Measurements from ENCODE around the gene SERINC5.
A peak's percentile ranks its signal among the peaks of the same experiment; 100 is the strongest.

SERINC5 gene

DNA sequence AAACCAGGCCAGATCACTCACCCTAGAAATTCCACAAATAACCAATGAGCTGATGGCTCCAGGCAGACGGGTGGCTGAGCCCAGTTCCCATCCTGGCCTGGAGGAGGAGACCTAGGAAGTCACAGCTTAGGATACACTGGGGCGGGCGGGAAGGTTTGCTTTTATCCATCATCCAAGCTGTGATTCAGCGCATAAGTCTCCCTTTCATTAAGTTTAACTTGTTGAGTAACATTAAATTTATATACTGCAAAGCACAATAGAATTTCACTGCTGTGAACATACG lies 165.0 kb downstream of the SERINC5 start (continued):
- TF ChIP-seq, protein P1, sequence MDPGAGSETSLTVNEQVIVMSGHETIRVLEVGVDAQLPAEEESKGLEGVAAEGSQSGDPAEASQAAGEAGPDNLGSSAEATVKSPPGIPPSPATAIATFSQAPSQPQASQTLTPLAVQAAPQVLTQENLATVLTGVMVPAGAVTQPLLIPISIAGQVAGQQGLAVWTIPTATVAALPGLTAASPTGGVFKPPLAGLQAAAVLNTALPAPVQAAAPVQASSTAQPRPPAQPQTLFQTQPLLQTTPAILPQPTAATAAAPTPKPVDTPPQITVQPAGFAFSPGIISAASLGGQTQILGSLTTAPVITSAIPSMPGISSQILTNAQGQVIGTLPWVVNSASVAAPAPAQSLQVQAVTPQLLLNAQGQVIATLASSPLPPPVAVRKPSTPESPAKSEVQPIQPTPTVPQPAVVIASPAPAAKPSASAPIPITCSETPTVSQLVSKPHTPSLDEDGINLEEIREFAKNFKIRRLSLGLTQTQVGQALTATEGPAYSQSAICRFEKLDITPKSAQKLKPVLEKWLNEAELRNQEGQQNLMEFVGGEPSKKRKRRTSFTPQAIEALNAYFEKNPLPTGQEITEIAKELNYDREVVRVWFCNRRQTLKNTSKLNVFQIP (CRISPR knock-in tag; IDR thresholded peaks at IDR 0.05; ENCODE audit: borderline replicate concordance, low read depth): no peak
- no peak for TF ChIP-seq OSR1 (CRISPR knock-in tag; IDR thresholded peaks at IDR 0.05)
- no peak for TF ChIP-seq CSDC2 (CRISPR knock-in tag; IDR thresholded peaks at IDR 0.05)
- no peak for TF ChIP-seq PPARA (CRISPR knock-in tag; IDR thresholded peaks at IDR 0.05; ENCODE audit: borderline replicate concordance)
- no peak for TF ChIP-seq ISL1 (CRISPR knock-in tag; IDR thresholded peaks at IDR 0.05)

DNA sequence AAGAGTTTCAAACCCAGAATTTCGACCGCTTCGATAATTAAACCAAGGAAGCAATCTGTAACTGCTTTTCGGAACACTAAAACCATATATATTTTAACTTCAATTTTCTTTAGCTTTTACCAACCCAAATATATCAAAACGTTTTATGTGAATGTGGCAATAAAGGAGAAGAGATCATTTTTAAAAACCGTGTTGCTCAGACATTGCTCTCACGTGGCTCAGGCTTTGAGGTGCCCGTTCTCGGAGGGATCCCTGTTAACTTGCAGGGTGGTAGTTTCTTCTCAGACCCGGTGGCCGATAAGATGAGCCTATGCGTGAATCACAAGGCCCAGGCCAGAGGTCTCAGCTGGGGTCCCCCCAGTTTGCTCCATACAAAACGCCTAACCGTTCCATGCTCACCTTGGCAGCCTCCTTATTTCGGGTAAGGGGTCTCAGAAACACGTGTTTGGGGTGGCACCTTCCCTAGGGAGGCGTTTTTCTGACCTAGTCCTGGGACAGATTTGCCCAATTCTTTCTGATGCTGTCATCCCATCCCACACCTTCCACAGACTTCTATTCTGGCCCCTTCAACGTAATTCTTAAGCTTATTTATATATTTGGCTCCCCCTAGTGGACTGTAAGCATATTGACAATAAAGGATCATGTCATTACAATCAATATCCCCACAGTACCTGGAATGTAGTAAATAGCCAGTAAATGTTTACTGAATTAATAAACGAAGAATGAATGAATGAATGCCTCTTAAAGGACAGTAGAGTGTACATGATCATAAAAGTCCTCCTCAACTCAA lies 172.6 kb downstream of the SERINC5 start:
- peak; percentile 91 for ATAC-seq

GRCh38 chr5:80082731-80083100 lies 173.1 kb downstream of the SERINC5 start:
- TF ChIP-seq CSDC2 (CRISPR knock-in tag; IDR thresholded peaks at IDR 0.05) (no peak), SNAI2 (CRISPR knock-in tag; IDR thresholded peaks at IDR 0.05) (no peak), GLIS3 (CRISPR knock-in tag; IDR thresholded peaks at IDR 0.05) (no peak), ZFP3 (CRISPR knock-in tag; IDR thresholded peaks at IDR 0.05) (no peak), ZNF8 (CRISPR knock-in tag; IDR thresholded peaks at IDR 0.05) (no peak), BACH2 (CRISPR knock-in tag; IDR thresholded peaks at IDR 0.05; ENCODE audit: borderline replicate concordance) (no peak), ZC3H10 (CRISPR knock-in tag; IDR thresholded peaks at IDR 0.05) (no peak), PATZ1 (CRISPR knock-in tag; IDR thresholded peaks at IDR 0.05; ENCODE audit: borderline replicate concordance) (no peak), ZNF70 (CRISPR knock-in tag; IDR thresholded peaks at IDR 0.05) (no peak), ZNF565 (CRISPR knock-in tag; conservative IDR thresholded peaks at IDR 0.05; ENCODE audit: low read depth) (no peak), TCF4 (CRISPR knock-in tag; IDR thresholded peaks at IDR 0.05; ENCODE audit: borderline replicate concordance) (no peak), ZFP30 (CRISPR knock-in tag; IDR thresholded peaks at IDR 0.05) (no peak)
- TF ChIP-seq, protein P2, sequence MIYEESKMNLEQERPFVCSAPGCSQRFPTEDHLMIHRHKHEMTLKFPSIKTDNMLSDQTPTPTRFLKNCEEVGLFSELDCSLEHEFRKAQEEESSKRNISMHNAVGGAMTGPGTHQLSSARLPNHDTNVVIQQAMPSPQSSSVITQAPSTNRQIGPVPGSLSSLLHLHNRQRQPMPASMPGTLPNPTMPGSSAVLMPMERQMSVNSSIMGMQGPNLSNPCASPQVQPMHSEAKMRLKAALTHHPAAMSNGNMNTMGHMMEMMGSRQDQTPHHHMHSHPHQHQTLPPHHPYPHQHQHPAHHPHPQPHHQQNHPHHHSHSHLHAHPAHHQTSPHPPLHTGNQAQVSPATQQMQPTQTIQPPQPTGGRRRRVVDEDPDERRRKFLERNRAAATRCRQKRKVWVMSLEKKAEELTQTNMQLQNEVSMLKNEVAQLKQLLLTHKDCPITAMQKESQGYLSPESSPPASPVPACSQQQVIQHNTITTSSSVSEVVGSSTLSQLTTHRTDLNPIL (CRISPR knock-in tag; IDR thresholded peaks at IDR 0.05; ENCODE audit: low read depth): no peak
- TF ChIP-seq, protein P3, sequence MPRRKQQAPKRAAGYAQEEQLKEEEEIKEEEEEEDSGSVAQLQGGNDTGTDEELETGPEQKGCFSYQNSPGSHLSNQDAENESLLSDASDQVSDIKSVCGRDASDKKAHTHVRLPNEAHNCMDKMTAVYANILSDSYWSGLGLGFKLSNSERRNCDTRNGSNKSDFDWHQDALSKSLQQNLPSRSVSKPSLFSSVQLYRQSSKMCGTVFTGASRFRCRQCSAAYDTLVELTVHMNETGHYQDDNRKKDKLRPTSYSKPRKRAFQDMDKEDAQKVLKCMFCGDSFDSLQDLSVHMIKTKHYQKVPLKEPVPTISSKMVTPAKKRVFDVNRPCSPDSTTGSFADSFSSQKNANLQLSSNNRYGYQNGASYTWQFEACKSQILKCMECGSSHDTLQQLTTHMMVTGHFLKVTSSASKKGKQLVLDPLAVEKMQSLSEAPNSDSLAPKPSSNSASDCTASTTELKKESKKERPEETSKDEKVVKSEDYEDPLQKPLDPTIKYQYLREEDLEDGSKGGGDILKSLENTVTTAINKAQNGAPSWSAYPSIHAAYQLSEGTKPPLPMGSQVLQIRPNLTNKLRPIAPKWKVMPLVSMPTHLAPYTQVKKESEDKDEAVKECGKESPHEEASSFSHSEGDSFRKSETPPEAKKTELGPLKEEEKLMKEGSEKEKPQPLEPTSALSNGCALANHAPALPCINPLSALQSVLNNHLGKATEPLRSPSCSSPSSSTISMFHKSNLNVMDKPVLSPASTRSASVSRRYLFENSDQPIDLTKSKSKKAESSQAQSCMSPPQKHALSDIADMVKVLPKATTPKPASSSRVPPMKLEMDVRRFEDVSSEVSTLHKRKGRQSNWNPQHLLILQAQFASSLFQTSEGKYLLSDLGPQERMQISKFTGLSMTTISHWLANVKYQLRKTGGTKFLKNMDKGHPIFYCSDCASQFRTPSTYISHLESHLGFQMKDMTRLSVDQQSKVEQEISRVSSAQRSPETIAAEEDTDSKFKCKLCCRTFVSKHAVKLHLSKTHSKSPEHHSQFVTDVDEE (CRISPR knock-in tag; IDR thresholded peaks at IDR 0.05): no peak
- peak; percentile 31; the same call in 1 of the 3 replicates for ATAC-seq

More for the DNA sequence above, 172.6 kb downstream of the SERINC5 start:
- TF ChIP-seq ZFP30 (CRISPR knock-in tag; IDR thresholded peaks at IDR 0.05): no peak
- TF ChIP-seq, protein P2 (CRISPR knock-in tag; IDR thresholded peaks at IDR 0.05; ENCODE audit: low read depth): no peak
- TF ChIP-seq ZC3H10 (CRISPR knock-in tag; IDR thresholded peaks at IDR 0.05): no peak
- no peak for TF ChIP-seq ISL1 (CRISPR knock-in tag; IDR thresholded peaks at IDR 0.05)
- TF ChIP-seq PPARA (CRISPR knock-in tag; IDR thresholded peaks at IDR 0.05; ENCODE audit: borderline replicate concordance): no peak
- no peak for TF ChIP-seq SNAI2 (CRISPR knock-in tag; IDR thresholded peaks at IDR 0.05)
- no peak for TF ChIP-seq TOX (CRISPR knock-in tag; IDR thresholded peaks at IDR 0.05; ENCODE audit: borderline replicate concordance)
- TF ChIP-seq, protein P1 (CRISPR knock-in tag; IDR thresholded peaks at IDR 0.05; ENCODE audit: borderline replicate concordance, low read depth): no peak
- TF ChIP-seq RARB (CRISPR knock-in tag; IDR thresholded peaks at IDR 0.05): no peak
- no peak for TF ChIP-seq ZNF70 (CRISPR knock-in tag; IDR thresholded peaks at IDR 0.05)

Data from SK-N-SH treated with all-trans-retinoic acid at 6 μM for 48 hours (cell line).